ENCODE data around the gene PNMA1.

Gene PNMA1

DNA sequence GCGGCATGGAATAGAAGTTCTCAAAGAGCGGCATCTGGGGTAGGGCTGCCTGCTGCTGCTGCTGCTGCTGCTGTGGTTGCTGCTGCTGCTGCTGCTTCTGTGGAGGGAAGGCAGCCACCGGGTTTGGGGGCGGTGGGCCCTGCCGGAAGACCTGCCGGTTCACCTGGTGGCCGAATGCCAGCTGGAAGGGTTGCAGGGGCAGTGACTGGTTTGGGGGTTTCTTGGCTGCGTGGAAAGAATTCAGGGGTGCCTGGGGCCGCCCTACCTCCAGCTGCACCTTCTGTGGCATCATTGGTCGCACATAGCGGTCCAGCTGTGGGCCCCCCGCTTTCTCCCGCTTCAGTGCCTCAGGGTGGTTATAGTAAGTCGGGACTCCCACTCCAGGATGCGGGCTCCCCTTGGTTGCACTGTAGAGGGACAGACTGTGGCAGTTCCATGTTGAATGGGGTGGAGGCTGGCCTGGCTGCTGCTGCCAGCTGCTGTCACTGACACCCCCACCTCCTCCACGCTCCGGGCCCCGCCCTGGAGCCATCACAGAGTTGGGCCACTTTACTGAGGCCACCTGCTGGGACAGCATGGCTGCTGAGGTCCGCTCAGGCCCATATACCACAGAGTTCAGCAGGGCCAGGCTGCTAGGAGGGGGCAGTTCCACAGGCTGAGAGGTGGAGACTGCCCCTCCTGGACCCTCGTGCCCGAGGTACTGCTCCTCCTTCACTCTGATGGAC, 25.2 kb upstream of the PNMA1 start:
- DNase-seq, result no peak

DNA sequence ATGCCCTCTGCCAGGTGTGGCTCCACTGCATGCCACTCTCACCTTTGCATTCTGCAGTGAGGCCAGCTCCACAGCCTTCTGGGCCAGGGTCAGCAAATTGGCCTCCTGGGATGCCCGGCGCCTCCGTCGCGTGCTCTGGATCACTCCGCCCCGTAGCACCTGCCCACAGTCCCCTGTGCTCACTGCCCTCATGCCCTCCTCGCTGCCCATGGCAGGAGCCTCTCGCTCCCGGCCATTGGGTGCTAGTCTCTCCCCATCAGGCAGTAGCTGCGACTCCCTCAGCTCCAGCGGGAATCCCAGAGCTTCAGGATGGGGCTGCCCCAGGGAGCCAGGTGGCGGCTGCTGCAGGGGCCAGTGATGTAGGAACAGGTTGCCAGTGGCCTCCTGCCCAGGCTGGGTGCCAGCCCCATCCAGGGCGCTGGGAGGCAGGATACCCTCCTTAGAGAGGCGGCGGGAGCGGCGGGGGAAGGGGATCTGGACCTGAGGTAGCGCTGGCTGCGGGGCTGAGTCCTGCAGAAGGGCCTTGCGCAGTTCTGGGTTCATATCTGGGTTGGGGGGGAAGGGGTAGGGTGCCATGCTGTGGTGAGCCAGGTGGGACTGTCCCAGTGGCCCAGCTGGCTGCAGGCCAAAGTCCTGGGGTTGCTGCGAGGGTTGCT, 24.5 kb upstream of the PNMA1 start:
- DNase-seq, result no peak

- no peak for DNase-seq
Measured at GRCh38 chr14:73736842-73737241, 22.7 kb upstream of the PNMA1 start.

DNA sequence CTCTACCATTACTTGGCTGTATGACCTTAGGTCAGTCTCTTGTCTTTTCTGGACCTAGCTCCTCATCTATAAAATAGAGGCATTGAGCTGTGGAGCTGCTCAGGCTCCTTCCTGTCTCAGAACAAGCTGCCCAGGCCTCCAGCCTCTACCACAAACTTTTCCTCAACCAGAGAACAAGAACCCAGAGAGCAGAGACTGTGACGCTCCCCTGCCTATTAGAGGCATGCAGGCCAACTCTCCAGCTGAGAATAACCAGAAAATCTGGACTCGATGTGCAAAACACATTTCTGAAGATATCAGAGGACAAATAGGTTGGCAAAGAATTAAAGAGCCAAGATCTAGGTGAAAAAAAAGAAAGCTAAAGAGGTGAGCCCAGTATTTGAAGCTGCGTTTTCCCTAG, 17.8 kb upstream of the PNMA1 start:
- DNase-seq, result no peak

GRCh38 chr14:73731111-73731510, 16.9 kb upstream of the PNMA1 start:
- no peak for DNase-seq

- no peak for DNase-seq
Measured at GRCh38 chr14:73729556-73730265, 15.5 kb upstream of the PNMA1 start.

DNA sequence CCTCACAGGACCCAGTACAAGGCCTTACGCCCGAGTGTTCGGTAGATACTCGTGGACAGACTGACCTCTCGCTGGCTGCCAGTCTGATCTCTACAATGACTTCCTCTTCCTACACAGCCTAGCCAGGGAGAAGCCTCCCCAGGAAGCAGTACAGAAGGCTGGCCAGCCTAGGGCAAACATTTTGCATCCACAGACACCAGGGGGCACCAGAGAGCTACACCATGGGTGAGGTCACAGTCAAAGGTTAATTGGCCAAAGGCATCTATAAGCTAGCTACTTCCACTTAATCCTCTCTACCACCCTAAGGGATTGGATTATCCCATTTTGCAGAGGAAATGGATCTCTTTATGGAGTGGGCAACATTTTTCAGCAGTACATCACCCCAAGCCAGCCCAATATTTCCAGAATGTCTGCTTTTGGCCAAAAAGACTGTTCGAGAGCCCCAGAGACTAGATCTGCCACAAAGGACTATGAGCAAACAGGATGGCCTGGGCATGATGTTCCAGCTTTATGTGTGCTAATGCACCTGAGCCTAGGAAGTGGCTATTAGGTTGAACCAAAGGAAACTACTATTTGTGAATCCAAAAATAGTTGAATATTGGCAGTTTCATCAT, 14.6 kb upstream of the PNMA1 start:
- no peak for DNase-seq

GRCh38 chr14:73727166-73727565, 13.0 kb upstream of the PNMA1 start:
- no peak for DNase-seq

- DNase-seq, result no peak
Measured at GRCh38 chr14:73726025-73726961, 12.1 kb upstream of the PNMA1 start.

GRCh38 chr14:73725116-73726024, 11.2 kb upstream of the PNMA1 start:
- DNase-seq, result no peak

GRCh38 chr14:73724696-73725095, 10.5 kb upstream of the PNMA1 start:
- no peak for DNase-seq

DNA sequence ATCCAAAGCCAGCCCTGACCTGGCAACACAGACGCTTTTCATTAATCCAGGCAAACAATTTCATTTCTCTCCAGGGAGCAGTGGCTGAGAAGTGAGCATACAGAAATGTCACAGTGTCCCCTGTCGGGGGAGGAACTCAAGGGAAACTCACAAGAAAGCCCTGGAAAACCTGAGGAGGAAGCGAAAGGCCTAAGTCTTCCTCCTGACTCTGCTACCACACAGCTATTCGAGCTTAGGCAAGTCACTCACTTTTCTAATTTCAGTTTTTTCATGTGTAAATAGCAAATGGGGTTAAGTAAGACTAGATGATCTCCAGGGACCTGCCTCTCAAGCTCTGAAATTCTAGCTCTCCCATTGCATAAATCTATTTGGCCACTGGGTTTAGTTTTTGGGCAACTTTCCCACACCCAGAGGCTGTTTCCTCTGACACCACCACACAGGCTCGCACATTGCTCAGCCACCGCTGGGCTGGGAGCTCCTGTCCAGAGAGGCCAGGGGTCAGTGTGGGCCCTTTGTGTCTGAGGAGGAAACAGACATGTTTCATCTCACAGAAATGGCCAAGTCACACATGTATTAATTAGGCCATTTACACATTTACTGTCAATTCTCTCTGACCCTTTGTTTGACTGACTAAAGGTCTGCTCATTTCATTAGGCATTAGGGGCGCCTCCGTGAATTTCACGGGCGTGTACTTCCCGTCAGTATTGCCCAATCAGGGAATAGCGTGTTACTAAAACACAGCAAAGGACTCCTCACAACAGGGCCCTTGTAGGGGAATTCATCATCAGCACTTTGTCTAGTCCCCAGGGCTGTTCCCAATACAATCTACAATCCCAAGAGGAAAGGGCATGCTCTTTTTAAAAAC, 9.8 kb upstream of the PNMA1 start:
- DNase-seq, result no peak

DNA sequence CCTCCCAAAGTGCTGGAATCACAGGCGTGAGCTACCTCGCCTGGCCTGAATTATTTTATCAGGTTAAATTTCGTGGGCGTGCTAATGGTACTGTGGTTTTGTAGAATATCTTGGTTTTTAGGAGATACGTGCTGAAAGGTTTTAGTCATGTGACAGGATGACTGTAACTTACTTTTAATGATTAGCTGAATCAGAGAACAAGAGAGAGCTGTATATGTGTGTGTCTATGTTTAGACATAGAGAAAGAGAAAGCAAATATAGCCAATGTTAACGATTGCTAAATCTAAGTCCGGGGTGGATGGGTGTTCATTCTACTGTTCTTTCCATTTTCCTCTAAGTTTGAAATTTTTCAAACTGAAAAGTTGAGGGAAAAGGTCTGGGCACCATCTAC, 9.2 kb upstream of the PNMA1 start:
- no peak for DNase-seq

DNA sequence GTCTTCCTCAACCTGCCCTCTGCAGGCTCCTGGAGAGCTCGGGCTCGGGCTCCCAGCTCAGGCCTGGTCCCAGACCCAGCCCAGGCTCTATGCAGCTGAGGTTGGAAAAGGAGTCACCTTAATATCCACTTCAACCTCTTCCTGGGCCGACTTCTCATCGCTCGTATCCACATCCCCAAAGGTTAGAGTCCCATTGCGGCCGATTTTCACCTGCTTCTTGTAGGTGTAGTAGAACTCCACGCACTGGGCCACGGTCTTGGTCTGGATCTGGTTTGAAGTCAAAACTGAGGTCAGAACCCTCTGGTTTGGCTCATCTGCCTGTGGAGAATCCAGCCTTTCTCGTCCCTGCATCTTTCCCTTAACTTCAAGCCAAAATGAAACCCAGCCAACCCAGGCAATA, 8.4 kb upstream of the PNMA1 start:
- DNase-seq, result no peak

DNA sequence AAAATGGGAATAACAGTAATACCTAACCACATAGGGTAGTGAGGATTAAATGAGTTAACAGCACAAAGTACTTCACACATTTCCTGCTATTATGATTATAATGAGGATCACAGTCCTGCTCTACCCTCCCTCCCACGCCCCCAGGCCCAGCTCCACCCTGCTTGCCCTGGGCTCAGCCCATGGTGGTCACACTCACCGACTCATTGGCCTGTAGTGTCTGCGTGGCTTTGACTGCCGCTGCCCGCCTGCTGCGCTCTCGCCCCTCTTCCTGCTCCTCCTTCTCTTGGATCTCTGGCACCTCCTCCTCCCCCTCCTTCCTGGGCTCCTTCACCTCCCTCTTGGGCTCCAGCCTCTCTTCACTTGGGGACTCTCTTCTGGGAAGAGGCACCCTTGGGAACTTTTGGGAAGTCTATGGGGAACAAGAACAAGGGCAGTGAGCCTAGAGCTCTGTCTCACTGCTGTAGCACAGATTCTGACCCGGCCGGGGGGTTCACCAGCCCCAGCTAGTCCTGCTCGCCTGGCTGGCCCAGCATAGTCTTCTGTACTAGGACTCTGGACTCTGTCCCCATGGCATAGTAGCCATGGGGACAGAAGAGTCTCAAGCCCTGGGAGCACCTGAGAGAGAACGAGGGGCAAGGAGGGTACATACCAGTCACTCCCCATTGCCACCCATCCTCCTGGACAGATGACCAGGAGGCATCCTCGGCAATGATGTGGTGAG, 7.1 kb upstream of the PNMA1 start:
- DNase-seq, result no peak

DNA sequence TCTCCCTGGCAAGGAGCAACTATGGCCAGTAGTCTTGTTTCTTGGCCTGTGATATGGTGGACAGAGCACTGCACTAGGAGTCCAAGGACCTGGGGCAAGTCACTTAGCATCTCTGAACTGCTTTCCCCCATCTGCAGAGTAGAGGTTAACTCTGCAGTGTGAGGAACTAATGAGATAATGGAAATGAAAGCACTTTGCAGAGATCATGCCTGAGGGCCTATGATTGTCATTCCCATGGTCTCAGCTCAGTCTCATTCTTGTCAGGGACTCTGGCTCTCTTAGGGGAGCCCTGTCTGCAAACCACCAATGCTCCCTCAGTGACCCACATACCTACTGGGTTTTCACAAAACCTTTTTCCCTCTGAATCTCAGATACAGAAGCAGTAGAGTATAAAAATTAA, 6.5 kb upstream of the PNMA1 start:
- DNase-seq, result no peak

DNA sequence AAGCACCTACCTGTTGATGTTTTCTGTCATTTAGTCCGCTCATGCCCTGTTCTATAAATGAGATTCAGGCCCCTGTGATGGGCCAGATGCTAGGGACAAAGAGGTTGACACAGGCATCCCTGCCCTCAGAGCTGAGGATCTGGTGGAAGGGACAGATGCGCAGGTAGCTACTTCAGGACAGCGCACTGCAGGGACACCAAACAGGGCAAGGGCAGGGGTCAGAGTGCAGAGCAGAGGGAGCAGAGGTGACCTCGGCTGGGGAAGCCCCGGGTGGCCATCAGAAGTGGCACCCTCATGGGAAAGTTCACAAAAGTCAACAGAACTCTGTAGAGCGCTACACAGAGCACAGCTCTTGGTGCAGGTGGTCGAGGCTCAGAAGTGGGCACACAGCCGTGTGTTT, 5.6 kb upstream of the PNMA1 start:
- DNase-seq, result no peak

DNA sequence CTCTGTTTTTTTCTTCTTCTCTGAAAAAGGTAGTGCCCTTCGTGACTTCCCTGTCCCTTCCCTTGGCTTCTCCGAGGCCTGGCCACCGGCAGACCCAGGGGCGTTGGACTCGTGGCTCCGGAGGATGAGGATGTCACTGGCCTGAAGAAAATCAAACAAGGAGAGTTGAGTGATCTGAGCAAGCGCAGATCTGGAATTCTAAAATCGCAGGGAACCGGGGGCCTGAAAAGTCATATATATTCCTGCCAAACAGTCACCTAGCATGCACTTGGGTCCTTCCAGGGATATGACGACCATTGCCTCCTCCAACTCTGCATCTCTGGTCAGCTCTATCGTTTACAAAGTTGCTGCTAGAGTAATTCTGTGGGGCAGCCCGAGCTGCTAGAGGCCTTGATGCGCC, 5.2 kb upstream of the PNMA1 start:
- DNase-seq, result peak; percentile 56
